ENCODE data around the gene NPAS3.
A peak's percentile ranks its signal among the peaks of the same experiment; 100 is the strongest.

The NPAS3 gene

GRCh38 chr14:33332497-33332896 lies 393.8 kb downstream of the NPAS3 start:
- DNase-seq (ENCODE audit: low spot score): no peak

GRCh38 chr14:33335366-33335765 lies 396.7 kb downstream of the NPAS3 start:
- DNase-seq (ENCODE audit: low spot score): no peak

GRCh38 chr14:33342299-33342974 lies 403.8 kb downstream of the NPAS3 start:
- no peak for DNase-seq (ENCODE audit: low spot score)

- no peak for DNase-seq (ENCODE audit: low spot score)
Measured at GRCh38 chr14:33343016-33343415, 404.3 kb downstream of the NPAS3 start.

- DNase-seq (ENCODE audit: low spot score): no peak
Measured at GRCh38 chr14:33347796-33348195, 409.1 kb downstream of the NPAS3 start.

GRCh38 chr14:33348510-33348909 lies 409.8 kb downstream of the NPAS3 start:
- DNase-seq (ENCODE audit: low spot score): no peak

- DNase-seq (ENCODE audit: low spot score): no peak
Measured at GRCh38 chr14:33349871-33350270, 411.2 kb downstream of the NPAS3 start.

GRCh38 chr14:33350366-33350990 lies 411.8 kb downstream of the NPAS3 start:
- peak; percentile 26 for DNase-seq (ENCODE audit: low spot score)

GRCh38 chr14:33352821-33353220 lies 414.1 kb downstream of the NPAS3 start:
- DNase-seq (ENCODE audit: low spot score): no peak

GRCh38 chr14:33356181-33356580 lies 417.5 kb downstream of the NPAS3 start:
- DNase-seq (ENCODE audit: low spot score): no peak

GRCh38 chr14:33357225-33358010 lies 418.7 kb downstream of the NPAS3 start:
- DNase-seq (ENCODE audit: low spot score): no peak

GRCh38 chr14:33359288-33359881 lies 420.7 kb downstream of the NPAS3 start:
- DNase-seq (ENCODE audit: low spot score): no peak

GRCh38 chr14:33362934-33363333 lies 424.3 kb downstream of the NPAS3 start:
- peak; percentile 36 for DNase-seq (ENCODE audit: low spot score)

- no peak for DNase-seq (ENCODE audit: low spot score)
Measured at GRCh38 chr14:33363682-33364081, 425.0 kb downstream of the NPAS3 start.

GRCh38 chr14:33364466-33364865 lies 425.8 kb downstream of the NPAS3 start:
- no peak for DNase-seq (ENCODE audit: low spot score)

GRCh38 chr14:33369041-33369440 lies 430.4 kb downstream of the NPAS3 start:
- no peak for DNase-seq (ENCODE audit: low spot score)

GRCh38 chr14:33369972-33370371 lies 431.3 kb downstream of the NPAS3 start:
- DNase-seq (ENCODE audit: low spot score): no peak

GRCh38 chr14:33370426-33370825 lies 431.7 kb downstream of the NPAS3 start:
- no peak for DNase-seq (ENCODE audit: low spot score)

- DNase-seq (ENCODE audit: low spot score): no peak
Measured at GRCh38 chr14:33375196-33375595, 436.5 kb downstream of the NPAS3 start.

GRCh38 chr14:33375786-33376185 lies 437.1 kb downstream of the NPAS3 start:
- DNase-seq (ENCODE audit: low spot score): no peak

GRCh38 chr14:33376510-33376909 lies 437.8 kb downstream of the NPAS3 start:
- no peak for DNase-seq (ENCODE audit: low spot score)

GRCh38 chr14:33377596-33378390 lies 439.1 kb downstream of the NPAS3 start:
- DNase-seq (ENCODE audit: low spot score): no peak

Data from iPS-NIHi11 (cell line).